Panc1 (cell line): ENCODE data around the gene TMC8. TPM values are rescaled to one million over a fixed set of nuclear protein-coding genes. Genes with fewer than 3 reads are reported as not detected.

Experiments used
- ATAC-seq: fragments of 200-7000 bp; cut with Tn5 transposase; 2 replicates; pipeline ENCODE4 v1.9.1; 2020; ENCODE audit warnings: mild to moderate bottlenecking, moderate library complexity
- BruUV-seq: library from RNA; stranded (reverse); fragments of 400-500 nt; replicated peaks from 2 replicates; lab custom pipeline; 2021; lab: Mats Ljungman, UMichigan
- CTCF ChIA-PET: fragments of 300-600 bp; sonication (Branson Sonifier 250); formaldehyde crosslinking; loops from one replicate; lab custom pipeline; 2022; ENCODE audit warnings: antibody characterized with exemption; lab: Charles Lee
- POLR2A ChIA-PET: fragments of 300-600 bp; sonication (Branson Sonifier 250); formaldehyde crosslinking; loops from one replicate; lab custom pipeline; 2022; ENCODE audit warnings: antibody characterized with exemption; lab: Charles Lee
- DNase-seq: peaks from one replicate; pipeline ENCODE4 v3.0.0-alpha.2; 2010; ENCODE audit warnings: low read depth, low spot score
- H3K27ac ChIP-seq: 2 replicates; pipeline ENCODE4 v1.5.1; 2011; ENCODE audit warnings: mild to moderate bottlenecking, low read length, inconsistent platforms
- H3K27me3 ChIP-seq: fragments of 200-500 bp; sonication (Bioruptor generic); 2 replicates; pipeline ENCODE4 v1.6.0; 2014; ENCODE audit warnings: low read length, inconsistent platforms; ENCODE audit not compliant: control insufficient read depth, insufficient read depth
- H3K36me3 ChIP-seq: fragments of 200-500 bp; sonication (Bioruptor generic); 2 replicates; pipeline ENCODE4 v1.5.1; 2014; ENCODE audit warnings: inconsistent platforms, mild to moderate bottlenecking, low read length, moderate library complexity; ENCODE audit not compliant: control insufficient read depth, insufficient read depth
- H3K4me1 ChIP-seq: 2 replicates; pipeline ENCODE4 v1.5.1; 2011; ENCODE audit warnings: inconsistent platforms, mild to moderate bottlenecking, low read length, moderate library complexity; ENCODE audit not compliant: control insufficient read depth, insufficient read depth
- H3K4me3 ChIP-seq, 2 experiments: 2 replicates each; pipeline ENCODE4 v1.5.1; 2011 to 2012; ENCODE audit warnings: low read depth in 2 of 2, low read length in 2 of 2, mild to moderate bottlenecking in 2 of 2, inconsistent platforms in 1 of 2, moderate library complexity in 1 of 2
- H3K9me3 ChIP-seq: fragments of 200-500 bp; sonication (Bioruptor generic); 2 replicates; pipeline ENCODE4 v1.5.1; 2014; ENCODE audit warnings: low read depth, mild to moderate bottlenecking, inconsistent platforms, low read length, moderate library complexity; ENCODE audit not compliant: control insufficient read depth, insufficient read depth
- CTCF ChIP-seq: fragments of 450-650 bp; IDR thresholded peaks from 2 replicates; pipeline ENCODE4 v1.5.1; 2017; ENCODE audit warnings: mild to moderate bottlenecking
- POLR2AphosphoS5 ChIP-seq: IDR thresholded peaks from 2 replicates; pipeline ENCODE4 v1.6.1; 2012; ENCODE audit warnings: mild to moderate bottlenecking, low read depth, low read length, moderate library complexity
- SIN3A ChIP-seq: IDR thresholded peaks from 2 replicates; pipeline ENCODE4 v1.6.1; 2012; ENCODE audit warnings: low read depth, mild to moderate bottlenecking, low read length, moderate library complexity, borderline replicate concordance; ENCODE audit not compliant: insufficient read depth
- TCF7L2 ChIP-seq: IDR thresholded peaks from 2 replicates; pipeline ENCODE4 v1.6.1; 2011; ENCODE audit warnings: mild to moderate bottlenecking, low read depth, low read length, inconsistent platforms
- in situ Hi-C: cut with HindIII; loops from 2 replicates; pipeline ENCODE4 v1.10.0; 2016; ENCODE audit warnings: low sequenced_read_pairs, low pct_unique_long_range_greater_than_20kb
- intact Hi-C: fragments of 100-400 bp; cut with micrococcal nuclease; formaldehyde crosslinking; loops from one replicate; pipeline ENCODE4 v1.10.0; 2022; ENCODE audit not compliant: unreplicated experiment
- total RNA-seq: library from RNA; stranded (reverse); gene quantifications from one replicate; pipeline ENCODE4 v1.2.1, GENCODE V29; 2021; ENCODE audit not compliant: unreplicated experiment
- TF ChIP-seq, protein P1 (sequence below), 2 experiments: IDR thresholded peaks; 2 replicates each; pipeline ENCODE4 v1.6.1; 2011 to 2012; ENCODE audit warnings: low read depth in 2 of 2, control low read depth in 1 of 2, low read length in 1 of 2, mild to moderate bottlenecking in 1 of 2, moderate library complexity in 1 of 2; ENCODE audit not compliant: insufficient read depth in 1 of 2

The TMC8 gene
- total RNA-seq, 1 experiment from 2014 or later = 1.4 TPM

DNA sequence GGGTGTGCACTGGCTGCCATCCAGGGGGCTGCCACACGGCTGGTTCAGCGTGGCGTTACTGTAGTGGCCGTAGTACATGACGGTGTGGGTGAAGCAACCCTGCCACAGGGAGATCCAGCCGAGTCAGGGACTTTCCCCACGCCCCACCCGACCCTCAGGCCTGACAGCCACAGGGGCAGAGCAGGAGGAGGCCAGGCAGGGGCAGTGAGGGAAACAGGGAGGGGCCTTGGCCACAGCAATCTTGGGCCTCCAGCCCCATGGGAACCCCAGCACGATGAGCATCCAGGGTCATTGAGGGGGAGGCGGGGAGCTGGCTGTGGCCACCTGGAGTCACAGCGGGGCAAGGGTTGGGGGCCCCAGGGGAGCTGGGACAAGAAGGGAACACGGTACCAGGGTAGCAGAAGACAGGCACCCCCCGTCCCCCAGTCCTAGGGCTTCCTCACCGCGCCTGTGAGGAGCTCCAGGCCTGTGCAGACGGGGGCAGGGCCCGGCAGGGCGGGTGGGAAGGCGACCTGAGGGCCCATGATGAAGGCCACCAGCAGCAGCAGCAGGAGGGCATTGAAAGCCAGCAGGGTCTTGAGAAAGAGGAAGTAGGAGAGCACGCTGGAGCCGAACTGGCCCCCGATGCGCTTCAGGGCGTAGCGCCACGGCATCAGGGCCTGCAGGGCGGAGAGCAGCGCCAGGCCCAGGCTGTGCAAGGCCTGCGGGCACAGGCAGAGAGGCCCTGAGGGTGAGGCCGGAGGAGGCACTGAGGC is 6.3 kb upstream of the TMC8 start:
- H3K36me3 ChIP-seq = peaks cover 2% of the 10 kb centered on the region; the same call in 1 of the 2 replicates
- H3K4me3 ChIP-seq = no peak overlapping the region
- POLR2A ChIA-PET = no interaction called here
- peaks cover 28% of the 10 kb centered on the region for H3K4me1 ChIP-seq
- no peak overlapping the region for H3K27ac ChIP-seq
- intact Hi-C loops = no loop called here
- TF ChIP-seq, protein P1, sequence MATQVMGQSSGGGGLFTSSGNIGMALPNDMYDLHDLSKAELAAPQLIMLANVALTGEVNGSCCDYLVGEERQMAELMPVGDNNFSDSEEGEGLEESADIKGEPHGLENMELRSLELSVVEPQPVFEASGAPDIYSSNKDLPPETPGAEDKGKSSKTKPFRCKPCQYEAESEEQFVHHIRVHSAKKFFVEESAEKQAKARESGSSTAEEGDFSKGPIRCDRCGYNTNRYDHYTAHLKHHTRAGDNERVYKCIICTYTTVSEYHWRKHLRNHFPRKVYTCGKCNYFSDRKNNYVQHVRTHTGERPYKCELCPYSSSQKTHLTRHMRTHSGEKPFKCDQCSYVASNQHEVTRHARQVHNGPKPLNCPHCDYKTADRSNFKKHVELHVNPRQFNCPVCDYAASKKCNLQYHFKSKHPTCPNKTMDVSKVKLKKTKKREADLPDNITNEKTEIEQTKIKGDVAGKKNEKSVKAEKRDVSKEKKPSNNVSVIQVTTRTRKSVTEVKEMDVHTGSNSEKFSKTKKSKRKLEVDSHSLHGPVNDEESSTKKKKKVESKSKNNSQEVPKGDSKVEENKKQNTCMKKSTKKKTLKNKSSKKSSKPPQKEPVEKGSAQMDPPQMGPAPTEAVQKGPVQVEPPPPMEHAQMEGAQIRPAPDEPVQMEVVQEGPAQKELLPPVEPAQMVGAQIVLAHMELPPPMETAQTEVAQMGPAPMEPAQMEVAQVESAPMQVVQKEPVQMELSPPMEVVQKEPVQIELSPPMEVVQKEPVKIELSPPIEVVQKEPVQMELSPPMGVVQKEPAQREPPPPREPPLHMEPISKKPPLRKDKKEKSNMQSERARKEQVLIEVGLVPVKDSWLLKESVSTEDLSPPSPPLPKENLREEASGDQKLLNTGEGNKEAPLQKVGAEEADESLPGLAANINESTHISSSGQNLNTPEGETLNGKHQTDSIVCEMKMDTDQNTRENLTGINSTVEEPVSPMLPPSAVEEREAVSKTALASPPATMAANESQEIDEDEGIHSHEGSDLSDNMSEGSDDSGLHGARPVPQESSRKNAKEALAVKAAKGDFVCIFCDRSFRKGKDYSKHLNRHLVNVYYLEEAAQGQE (IDR thresholded peaks at IDR 0.05; ENCODE audit: insufficient read depth in 1 of 2, low read depth in 2 of 2, low read length in 1 of 2) = no peak
- TF ChIP-seq CTCF = no peak
- no peak for TF ChIP-seq SIN3A
- TF ChIP-seq POLR2AphosphoS5 = no peak
- TF ChIP-seq TCF7L2 = no peak
- no TSS peak for BruUV-seq
- DNase-seq (no peak), ATAC-seq (no peak)
- CTCF ChIA-PET = interaction anchor here (0.6 kb wide), 1 partner anchor 435 kb away, joined by 3 read pairs; no protein-coding TSS in a partner anchor
- in situ Hi-C loops = no loop called here
- H3K27me3 ChIP-seq = no peaks in the 10 kb centered on the region
- no peaks in the 10 kb centered on the region for H3K9me3 ChIP-seq

- DNase-seq (no peak), ATAC-seq (no peak)
- Histone ChIP-seq H3K9me3 (no peaks in the 10 kb centered on the region), H3K36me3 (peaks cover 2% of the 10 kb centered on the region; the same call in 1 of the 2 replicates), H3K4me1 (peaks cover 33% of the 10 kb centered on the region), H3K4me3 (no peak overlapping the region), H3K27ac (no peak overlapping the region), H3K27me3 (no peaks in the 10 kb centered on the region)
- intact Hi-C loops (no loop called here), in situ Hi-C loops (no loop called here)
- BruUV-seq = no TSS peak
- ChIA-PET POLR2A (no interaction called here), CTCF (no interaction called here)
- no peak for TF ChIP-seq SIN3A
- no peak for TF ChIP-seq TCF7L2
- TF ChIP-seq, protein P1 (IDR thresholded peaks at IDR 0.05; ENCODE audit: insufficient read depth in 1 of 2, low read depth in 2 of 2, low read length in 1 of 2) = no peak
- TF ChIP-seq POLR2AphosphoS5 = no peak
- TF ChIP-seq CTCF = no peak
These were observed 5.8 kb upstream of the TMC8 start for GRCh38 chr17:78124836-78125137.
